GM12872 (cell line): ENCODE results near the gene TCF25.

Experiments used
- CTCF ChIP-seq: IDR thresholded peaks from 3 replicates; pipeline ENCODE4 v1.5.1; 2011; ENCODE audit warnings: low read depth, mild to moderate bottlenecking, low read length, moderate library complexity; ENCODE audit not compliant: insufficient read depth

TCF25 gene

DNA sequence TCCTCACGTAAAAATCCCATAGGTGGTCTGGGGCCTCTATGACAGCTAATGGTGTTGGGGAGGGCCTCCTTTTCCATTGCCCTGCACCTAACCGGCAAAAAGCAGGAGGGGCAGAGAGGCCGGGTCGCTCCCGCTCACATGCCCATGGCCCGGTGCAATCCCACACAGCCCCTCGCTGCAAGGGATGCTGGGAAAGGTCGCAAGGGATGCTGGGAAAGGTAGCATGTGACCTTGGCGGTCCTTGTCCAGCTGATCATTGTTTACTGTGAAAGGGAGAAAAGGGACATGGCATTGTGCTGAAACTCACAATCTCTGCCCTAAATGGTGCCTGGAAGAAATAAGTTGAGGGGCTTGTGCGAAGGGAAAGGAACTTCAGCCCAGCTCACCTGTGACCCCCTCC lies 85.2 kb downstream of the TCF25 start:
- no peak for TF ChIP-seq CTCF

DNA sequence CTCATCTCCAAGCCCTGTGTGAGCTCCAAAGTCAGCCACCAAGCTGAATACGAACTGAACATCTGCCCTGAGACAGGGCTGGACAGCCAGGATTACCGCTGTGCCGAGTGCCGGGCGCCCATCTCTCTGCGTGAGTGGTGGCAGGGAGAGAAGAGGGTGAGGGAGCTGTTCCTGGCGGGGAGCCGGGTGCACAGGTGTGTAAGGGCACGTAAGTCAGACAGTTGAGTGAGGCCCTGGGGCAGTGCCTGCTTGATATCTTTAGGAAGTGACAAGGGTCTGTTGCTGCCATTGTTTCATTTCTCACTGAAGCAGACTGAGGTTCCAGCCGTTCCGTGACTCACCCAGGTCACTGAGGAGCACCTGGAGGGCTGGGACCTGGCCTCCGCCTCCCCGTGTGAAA lies 87.6 kb downstream of the TCF25 start:
- no peak for TF ChIP-seq CTCF
